Stimulated activated CD4-positive, alpha-beta T cell treated with anti-CD3 and anti-CD28 coated beads, Interleukin-2, amount 100 ng/mL, for 4 hours (primary cell): ENCODE data around the gene THSD4.
"Not testable (repeated sequence)": the region's sequence is repeated elsewhere in the genome, so short reads cannot be mapped to it uniquely, and the experiment has no call there.

ENCODE experiments used
- DNase-seq: peaks from one replicate; pipeline ENCODE4 v3.0.0-alpha.2; 2020; ENCODE audit warnings: low read depth

Gene THSD4

DNA sequence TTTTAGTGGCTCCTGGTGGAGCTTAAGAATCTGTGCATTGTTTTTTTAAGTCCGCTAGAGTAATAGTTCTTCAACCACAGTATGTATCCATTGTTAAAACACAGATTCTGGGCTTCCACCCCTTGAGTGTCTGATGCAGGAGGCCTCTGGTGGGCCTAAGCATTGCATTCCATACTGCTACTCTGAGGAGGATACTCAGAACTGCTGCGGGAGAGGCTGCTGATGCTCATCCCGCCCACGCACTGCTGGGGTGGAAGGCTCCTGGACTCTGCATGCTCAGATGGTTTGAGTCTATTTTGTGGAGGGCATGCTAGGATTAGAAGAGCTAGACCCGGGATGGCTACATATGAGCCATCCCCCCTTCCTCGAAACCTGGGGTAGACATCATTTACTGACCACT lies 74.4 kb downstream of the THSD4 start:
- DNase-seq: no peak

DNA sequence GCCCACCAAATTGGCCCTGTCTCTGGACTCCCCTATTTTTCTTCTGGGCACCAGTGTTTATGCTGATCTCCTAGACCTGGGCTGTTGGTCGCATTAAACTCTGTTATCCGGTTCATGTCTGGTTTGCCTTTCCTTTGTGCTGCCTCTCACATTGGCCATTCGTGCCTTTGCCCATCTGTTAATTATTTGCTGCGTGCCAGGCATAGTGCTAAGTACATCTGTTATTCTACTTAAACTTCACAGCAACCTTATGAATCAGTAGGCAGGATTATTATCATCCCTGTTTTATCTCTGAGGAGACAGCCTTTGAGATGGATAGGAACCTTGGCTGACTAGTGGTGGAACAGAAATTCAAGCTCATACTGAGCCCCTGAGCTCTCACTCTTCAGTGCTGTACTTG lies 76.0 kb downstream of the THSD4 start:
- DNase-seq: no peak

- DNase-seq: no peak
These were observed 77.5 kb downstream of the THSD4 start for GRCh38 chr15:71192816-71193215.

DNA sequence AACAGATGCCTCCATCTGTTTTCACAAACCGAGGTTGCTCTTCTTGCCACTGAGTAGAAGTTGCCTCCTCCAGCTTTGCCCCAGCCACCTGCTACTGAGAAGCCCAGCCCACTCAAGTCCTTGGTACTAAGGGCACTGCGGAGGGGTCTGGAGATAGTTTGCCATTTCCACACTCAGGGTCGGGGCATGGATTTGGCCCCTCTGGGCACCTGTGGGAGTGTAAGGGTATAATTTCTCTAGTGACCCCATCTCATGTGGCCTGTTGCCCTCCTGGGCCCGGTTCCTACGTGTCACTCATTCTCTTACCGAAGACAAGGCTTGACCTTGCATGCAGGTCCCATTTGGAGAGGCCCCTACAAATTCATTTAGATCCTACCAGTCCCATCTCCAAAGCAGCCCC lies 79.0 kb downstream of the THSD4 start:
- no peak for DNase-seq

DNA sequence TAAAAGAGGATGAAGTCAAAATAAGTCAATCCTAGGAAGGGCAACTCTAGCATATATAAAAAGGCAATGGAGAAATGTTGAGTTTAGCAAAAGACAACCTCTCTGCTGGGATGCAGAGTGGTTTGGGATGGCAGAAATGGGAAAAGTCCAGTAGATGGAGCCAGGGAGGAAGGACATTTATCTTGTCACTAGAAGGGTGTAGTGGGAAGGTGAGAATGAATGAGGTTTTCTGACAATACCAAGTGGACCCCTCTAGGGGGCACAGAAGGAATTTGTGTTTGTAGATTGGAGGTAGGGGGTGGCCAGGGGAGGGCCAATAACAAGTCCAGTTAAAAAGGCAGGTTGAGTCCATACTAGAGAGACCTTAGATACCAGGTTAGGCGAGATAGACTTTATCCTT lies 80.0 kb downstream of the THSD4 start:
- no peak for DNase-seq

DNA sequence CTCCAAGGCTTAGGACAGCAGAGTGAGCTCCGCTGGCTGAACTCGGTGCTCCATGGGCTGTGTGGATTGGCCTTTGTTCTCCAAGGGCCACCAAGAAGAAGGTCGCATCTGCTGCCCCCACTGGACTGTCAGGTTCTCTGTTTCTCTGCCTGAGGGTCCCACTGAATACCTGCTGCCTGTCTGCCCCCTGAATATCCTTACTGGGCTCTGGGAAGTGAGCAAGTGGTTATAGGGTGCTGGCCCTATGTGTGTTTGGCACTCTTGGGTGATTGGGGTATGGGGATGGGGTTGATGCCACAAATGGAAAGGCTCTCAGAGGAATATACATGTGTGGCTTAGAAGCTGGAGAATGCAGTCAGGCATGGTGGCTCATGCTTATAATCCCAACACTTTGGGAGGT lies 82.3 kb downstream of the THSD4 start:
- DNase-seq: no peak

DNA sequence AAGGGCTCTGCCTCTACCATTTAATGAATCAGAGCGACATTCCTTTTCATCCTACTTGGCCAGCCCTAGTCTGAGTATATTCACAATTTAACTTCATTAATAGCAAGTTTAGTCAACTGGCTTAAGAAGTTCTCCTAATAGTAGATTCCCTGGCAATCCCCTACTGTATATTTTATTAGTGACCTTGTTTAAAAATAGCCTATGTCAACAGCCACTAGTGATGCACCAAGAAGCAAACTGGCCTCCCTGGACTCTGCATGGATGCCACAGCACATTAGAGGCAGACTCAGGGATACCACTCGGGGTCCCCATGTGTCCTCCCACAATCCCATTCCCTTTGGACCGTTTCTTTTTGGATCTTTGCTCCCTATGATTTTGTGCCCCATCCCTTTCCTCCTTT lies 83.6 kb downstream of the THSD4 start:
- no peak for DNase-seq

DNA sequence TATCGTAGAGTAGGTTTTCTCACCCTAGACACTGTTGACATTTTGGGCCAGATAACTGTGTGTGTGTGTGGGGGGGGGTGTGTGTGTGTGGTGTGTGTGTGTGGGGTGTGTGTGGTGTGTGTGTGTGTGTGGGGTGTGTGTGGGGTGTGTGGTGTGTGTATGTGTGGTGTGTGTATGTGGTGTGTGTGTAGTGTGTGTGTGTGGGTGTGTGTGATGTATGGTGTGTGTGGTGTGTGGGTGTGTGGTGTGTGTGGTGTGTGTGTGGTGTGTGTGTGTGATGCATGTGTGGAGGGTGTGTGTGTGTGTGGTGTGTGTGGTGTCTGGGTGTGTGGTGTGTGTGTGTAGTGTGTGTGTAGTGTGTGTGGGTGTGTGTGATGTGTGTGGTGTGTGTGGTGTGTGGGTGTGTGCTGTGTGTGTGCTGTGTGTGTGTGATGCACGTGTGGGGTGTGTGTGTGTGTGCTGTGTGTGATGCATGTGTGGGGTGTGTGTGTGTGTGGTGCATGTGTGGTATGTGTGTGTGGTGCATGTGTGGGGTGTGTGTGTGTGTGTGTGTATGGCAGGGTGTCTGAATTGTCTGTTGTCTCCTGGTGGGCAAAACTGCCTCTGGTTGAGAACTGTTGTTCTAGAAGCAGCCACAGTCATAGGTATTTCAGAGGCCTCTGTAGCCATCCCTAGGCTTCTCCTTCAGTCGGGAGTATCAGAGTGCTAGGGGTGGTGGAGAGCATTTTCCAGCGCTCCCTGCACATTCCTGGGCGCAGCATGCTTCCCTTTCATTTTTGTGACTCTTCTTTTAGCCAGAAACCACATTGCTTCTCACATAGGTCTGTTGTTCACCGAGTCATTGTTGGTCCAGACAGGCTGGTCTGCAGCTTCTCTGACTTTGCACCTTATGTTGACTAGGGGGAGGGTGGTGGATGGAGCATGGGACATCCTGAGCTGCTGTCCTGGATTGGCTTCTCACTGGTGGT lies 84.4 kb downstream of the THSD4 start:
- DNase-seq: no peak

GRCh38 chr15:71201477-71201876 lies 86.2 kb downstream of the THSD4 start:
- no peak for DNase-seq

DNA sequence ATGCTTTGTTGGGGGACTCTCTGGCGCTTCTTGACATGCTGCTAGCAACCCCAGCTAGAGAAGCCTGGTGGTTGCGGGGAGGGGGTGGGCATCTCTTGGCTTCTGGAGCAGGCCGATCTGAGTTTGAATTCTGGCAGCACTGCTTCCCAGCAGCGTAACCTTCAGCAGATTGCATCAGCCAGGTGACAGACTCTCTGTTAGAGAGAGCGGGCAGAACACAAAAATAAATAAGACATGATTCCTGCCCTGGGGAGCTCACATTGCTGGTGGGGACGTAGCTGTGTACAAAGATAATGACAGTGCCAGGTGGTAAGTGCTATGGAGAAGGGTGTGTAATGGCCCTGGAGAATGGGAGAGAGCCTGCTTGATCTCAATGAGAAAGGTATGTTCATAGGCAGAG lies 87.4 kb downstream of the THSD4 start:
- DNase-seq: no peak

GRCh38 chr15:71203586-71204474 lies 88.6 kb downstream of the THSD4 start:
- DNase-seq: no peak

DNA sequence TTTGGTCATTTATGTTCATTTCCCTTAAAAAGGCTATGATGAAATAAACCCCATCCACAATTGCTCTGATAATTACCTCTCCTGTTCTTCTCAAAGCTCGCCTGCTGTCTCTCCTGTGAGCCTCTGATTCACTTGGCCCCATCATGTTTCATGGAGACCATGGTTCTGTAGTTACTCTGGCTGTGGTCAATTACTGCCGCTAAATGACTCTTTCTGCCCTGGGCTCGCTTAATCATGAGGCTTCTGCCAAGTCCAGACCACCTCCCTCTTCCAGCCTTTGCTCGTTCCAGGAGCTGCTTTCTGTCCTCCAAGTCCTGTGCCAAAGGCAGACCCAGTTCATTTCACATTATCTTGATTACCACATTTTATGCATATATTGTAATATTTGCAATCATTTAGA lies 91.9 kb downstream of the THSD4 start:
- DNase-seq: no peak

DNA sequence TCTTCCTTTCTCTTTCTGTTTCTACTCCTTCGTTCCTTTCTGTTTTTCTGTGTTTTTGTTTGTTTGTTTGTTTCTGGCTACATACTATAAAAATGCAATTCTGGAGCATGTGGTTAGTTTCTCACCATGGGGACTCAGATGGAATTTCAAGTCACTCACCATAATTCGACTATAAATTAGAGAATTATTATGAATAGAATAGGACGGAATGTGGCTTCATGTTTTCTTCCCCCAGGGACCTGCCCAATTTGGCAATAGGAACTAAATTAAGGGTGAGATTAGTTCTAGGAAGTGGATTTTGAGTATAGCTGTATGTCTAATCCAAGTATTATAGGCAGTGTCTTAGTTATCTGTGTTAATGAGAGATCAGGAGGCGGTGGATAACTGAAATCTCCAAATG lies 96.9 kb downstream of the THSD4 start:
- DNase-seq: no peak

DNA sequence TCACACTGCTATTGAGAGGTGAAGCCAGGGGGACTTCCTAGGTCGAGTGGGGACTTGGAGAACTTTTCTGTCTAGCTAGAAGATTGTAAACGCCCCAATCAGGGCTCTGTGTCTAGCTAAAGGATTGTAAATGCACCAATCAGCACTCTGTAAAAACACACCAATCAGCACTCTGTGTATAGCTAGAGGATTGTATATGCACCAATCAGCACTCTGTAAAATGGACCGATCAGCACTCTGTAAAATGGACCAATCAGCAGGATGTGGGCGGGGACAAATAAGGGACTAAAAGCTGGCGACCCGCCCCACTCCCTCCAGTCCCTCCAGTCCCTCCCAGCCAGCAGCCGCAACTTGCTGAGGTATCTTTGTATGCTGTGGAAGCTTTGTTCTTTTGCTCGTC lies 98.7 kb downstream of the THSD4 start:
- DNase-seq: not testable (repeated sequence)

DNA sequence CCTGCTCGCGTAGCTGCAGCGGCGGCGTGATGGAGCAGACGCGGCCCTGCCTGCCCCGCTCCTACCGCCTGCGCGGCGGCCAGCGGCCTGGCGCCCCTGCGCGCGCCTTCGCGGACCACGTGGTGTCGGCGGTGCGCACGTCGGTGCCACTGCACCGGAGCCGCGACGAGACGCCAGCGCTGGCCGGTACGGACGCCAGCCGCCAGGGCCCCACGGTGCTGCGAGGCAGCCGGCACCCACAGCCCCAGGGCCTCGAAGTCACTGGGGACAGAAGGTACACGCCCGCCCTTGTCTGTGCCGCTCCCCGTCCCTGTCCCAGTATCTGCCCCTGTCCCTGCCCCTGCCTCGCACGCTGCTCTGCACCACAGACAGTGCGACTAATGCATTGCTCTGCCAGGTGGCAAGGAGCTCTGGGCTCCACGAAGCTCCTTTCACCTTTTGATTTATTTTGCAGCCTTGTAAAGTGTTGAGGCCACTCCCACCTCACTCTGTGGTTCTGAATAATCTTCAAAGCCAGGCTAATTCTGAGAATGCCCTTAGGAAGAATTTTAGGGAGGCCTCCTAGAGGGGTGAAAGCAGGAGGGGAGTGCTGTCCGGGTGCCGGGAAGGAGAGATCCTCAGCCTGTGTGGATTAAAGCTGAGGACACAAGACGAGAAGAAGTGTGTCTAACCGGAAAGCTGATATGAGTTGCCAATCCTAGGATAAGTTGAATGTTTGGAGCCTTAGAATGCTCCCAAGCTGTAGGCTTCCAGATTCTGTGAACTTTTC lies 100.0 kb downstream of the THSD4 start:
- no peak for DNase-seq

DNA sequence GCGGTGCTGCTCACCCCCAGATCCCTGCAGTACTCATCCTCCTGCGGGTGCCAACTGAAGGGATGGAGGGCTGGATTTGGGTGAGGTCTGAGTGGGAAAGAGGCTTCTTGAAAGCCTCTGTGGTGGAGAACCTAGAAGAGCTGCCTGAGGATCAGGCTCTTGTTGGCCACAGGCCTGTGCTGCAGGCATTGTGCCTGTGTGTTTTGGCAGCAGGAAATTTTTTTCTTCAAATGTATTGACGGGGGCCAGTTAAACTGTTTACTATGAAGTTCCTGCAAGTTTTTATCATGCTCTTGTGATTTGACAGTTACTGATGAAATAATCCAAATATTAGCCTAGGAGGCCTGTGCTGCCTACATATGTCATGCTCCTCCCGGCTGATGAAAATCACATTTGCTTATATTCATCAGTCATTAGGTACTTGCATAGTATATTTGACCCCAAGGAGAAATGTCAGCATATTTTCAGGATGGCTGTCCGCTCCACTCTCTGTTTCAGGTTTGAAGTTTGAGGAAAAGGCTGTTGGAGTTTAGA lies 103.1 kb downstream of the THSD4 start:
- no peak for DNase-seq

- DNase-seq: no peak
These were observed 103.8 kb downstream of the THSD4 start for GRCh38 chr15:71219101-71219500.

DNA sequence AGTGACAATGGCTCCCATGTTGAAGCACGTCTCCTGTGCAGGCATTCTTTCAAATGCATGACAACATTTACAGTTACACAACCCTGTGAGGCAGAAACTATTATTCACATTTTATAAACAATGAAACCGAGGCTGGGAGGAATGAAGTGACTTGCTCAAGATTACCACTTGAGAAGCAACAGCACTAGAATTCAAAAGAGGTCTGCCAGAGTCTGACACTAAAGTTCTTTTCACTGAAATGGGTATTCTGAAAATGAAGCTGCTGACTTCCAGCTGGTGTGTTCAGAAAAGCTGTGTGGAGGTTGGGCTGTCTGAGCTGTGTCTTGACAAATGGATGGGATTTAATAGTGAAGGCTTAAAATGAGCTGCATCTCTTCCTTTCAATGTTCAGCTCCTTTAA lies 104.4 kb downstream of the THSD4 start:
- no peak for DNase-seq

GRCh38 chr15:71220828-71221227 lies 105.6 kb downstream of the THSD4 start:
- no peak for DNase-seq

GRCh38 chr15:71221417-71221816 lies 106.1 kb downstream of the THSD4 start:
- no peak for DNase-seq

DNA sequence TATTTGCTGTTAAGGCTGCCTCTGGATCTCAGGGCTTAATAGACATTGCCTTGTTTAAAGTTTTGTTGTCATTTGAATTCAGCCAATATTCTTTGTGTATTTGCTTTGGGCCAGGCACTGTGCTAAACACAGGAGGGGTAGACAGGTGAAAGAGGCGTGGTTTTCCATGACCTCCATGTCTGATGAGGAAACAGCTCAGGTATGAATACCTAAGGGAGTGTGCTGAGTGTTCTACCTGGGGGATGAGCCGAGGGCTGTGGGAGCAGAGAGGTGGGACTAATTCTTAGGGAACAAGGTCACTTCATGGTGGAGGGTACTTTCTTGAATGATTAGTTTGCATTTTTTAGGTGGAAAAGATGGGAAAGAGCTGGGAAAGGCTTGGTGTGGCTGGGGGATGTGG lies 108.2 kb downstream of the THSD4 start:
- no peak for DNase-seq

DNA sequence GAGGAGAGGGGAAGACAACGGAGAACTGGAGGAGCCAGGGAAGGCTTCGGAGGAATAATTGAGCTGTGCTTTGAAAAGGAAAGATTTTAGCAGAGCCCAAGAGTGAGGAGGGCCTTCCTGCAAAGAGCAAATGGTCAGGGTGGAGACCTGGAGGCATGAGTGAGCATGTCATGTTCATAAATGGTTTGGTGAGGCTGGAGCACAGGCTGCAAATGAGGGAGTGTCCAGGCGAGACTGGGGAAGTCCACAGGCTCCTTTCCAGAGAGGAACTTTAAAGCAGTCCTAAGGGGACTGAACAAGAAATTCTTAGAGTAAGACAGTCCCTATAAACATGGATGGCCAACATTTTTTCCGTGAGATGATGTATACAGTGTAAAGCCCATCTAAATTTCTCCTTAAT lies 108.8 kb downstream of the THSD4 start:
- no peak for DNase-seq
